Body of pancreas (tissue), 4 donors: ENCODE results near the gene SZRD1.

Experiments used
- POLR2A ChIP-seq, 3 donors: fragments of 450-650 bp; IDR thresholded peaks; one replicate each; pipeline ENCODE4 v1.6.1; 2016; ENCODE audit warnings: antibody characterized with exemption in 3 of 3, mild to moderate bottlenecking in 2 of 3
- TF ChIP-seq, protein P1 (sequence below), 7 experiments: fragments of 450-650 bp in 4 of 7; fragments of 200-600 bp in 3 of 7; sonication (generic) in 3 of 7; IDR thresholded peaks; one replicate each; pipeline ENCODE4 v1.5.1; 2016 to 2019; ENCODE audit warnings: antibody characterized with exemption in 7 of 7

DNA sequence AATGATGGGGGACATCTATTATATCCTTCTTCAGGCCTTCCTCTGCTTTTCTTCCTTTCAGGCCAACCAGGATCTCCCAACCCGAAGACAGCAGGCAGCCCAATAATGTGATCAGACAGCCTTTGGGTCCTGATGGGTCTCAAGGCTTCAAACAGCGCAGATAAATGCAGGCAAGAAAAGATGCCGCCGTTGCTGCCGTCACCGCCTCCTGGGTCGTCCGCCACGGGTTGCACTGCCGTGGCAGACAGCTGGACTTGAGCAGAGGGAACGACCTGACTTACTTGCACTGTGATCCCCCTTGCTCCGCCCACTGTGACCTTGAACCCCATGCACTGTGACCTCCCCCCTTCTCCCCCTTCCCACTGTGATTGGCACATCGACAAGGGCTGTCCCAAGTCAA, 27.9 kb downstream of the SZRD1 start:
- TF ChIP-seq, protein P1, sequence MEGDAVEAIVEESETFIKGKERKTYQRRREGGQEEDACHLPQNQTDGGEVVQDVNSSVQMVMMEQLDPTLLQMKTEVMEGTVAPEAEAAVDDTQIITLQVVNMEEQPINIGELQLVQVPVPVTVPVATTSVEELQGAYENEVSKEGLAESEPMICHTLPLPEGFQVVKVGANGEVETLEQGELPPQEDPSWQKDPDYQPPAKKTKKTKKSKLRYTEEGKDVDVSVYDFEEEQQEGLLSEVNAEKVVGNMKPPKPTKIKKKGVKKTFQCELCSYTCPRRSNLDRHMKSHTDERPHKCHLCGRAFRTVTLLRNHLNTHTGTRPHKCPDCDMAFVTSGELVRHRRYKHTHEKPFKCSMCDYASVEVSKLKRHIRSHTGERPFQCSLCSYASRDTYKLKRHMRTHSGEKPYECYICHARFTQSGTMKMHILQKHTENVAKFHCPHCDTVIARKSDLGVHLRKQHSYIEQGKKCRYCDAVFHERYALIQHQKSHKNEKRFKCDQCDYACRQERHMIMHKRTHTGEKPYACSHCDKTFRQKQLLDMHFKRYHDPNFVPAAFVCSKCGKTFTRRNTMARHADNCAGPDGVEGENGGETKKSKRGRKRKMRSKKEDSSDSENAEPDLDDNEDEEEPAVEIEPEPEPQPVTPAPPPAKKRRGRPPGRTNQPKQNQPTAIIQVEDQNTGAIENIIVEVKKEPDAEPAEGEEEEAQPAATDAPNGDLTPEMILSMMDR (IDR thresholded peaks at IDR 0.05): no peak
- TF ChIP-seq POLR2A (IDR thresholded peaks at IDR 0.05): no peak
